Measurements from ENCODE around the gene ITPKB.
"Not testable (repeated sequence)": the region's sequence is repeated elsewhere in the genome, so short reads cannot be mapped to it uniquely, and the experiment has no call there.

The ITPKB gene

GRCh38 chr1:226622012-226622411 lies 117.1 kb downstream of the ITPKB start:
- DNase-seq (ENCODE audit: low spot score): no peak

GRCh38 chr1:226619031-226619430 lies 120.1 kb downstream of the ITPKB start:
- no peak for DNase-seq (ENCODE audit: low spot score)

GRCh38 chr1:226618380-226618779 lies 120.7 kb downstream of the ITPKB start:
- no peak for DNase-seq (ENCODE audit: low spot score)

- not testable (repeated sequence) for DNase-seq (ENCODE audit: low spot score)
These were observed 121.4 kb downstream of the ITPKB start for GRCh38 chr1:226617719-226618118.

- DNase-seq (ENCODE audit: low spot score): no peak
These were observed 122.0 kb downstream of the ITPKB start for GRCh38 chr1:226617109-226617508.

- no peak for DNase-seq (ENCODE audit: low spot score)
These were observed 122.4 kb downstream of the ITPKB start for GRCh38 chr1:226616636-226617035.

GRCh38 chr1:226615876-226616275 lies 123.2 kb downstream of the ITPKB start:
- no peak for DNase-seq (ENCODE audit: low spot score)

GRCh38 chr1:226611980-226612379 lies 127.1 kb downstream of the ITPKB start:
- not testable (repeated sequence) for DNase-seq (ENCODE audit: low spot score)

GRCh38 chr1:226611301-226611700 lies 127.8 kb downstream of the ITPKB start:
- DNase-seq (ENCODE audit: low spot score): no peak

GRCh38 chr1:226610671-226611070 lies 128.4 kb downstream of the ITPKB start:
- DNase-seq (ENCODE audit: low spot score): no peak

GRCh38 chr1:226609836-226610455 lies 129.1 kb downstream of the ITPKB start:
- no peak for DNase-seq (ENCODE audit: low spot score)

- peak; percentile 64 for DNase-seq (ENCODE audit: low spot score)
These were observed 130.2 kb downstream of the ITPKB start for GRCh38 chr1:226608699-226609505.

GRCh38 chr1:226607821-226608220 lies 131.3 kb downstream of the ITPKB start:
- no peak for DNase-seq (ENCODE audit: low spot score)

GRCh38 chr1:226607268-226607660 lies 131.8 kb downstream of the ITPKB start:
- no peak for DNase-seq (ENCODE audit: low spot score)

GRCh38 chr1:226606311-226607267 lies 132.5 kb downstream of the ITPKB start:
- no peak for DNase-seq (ENCODE audit: low spot score)

- DNase-seq (ENCODE audit: low spot score): no peak
These were observed 133.6 kb downstream of the ITPKB start for GRCh38 chr1:226605318-226605950.

- no peak for DNase-seq (ENCODE audit: low spot score)
These were observed 134.3 kb downstream of the ITPKB start for GRCh38 chr1:226604560-226605317.

- no peak for DNase-seq (ENCODE audit: low spot score)
These were observed 135.1 kb downstream of the ITPKB start for GRCh38 chr1:226603858-226604559.

GRCh38 chr1:226603022-226603857 lies 135.8 kb downstream of the ITPKB start:
- DNase-seq (ENCODE audit: low spot score): no peak

Measured in kidney capillary endothelial cell (primary cell).